Measurements from ENCODE around the gene OLFM3. TPM values are rescaled to one million over a fixed set of nuclear protein-coding genes. Genes with fewer than 3 reads are reported as not detected.
A peak's percentile ranks its signal among the peaks of the same experiment; 100 is the strongest.

OLFM3 gene
- not detected in 2 replicates for total RNA-seq (2022)
- Bru-seq, nascent RNA, result percentile 7 among the genes with signal in this experiment
- percentile 1 among the genes with signal in this experiment for BruChase-seq, experiment 1, labeled RNA remaining after a 2-hour chase
- not detected for BruChase-seq, experiment 2, labeled RNA remaining after a 6-hour chase
- long read RNA-seq, result 0 reads

DNA sequence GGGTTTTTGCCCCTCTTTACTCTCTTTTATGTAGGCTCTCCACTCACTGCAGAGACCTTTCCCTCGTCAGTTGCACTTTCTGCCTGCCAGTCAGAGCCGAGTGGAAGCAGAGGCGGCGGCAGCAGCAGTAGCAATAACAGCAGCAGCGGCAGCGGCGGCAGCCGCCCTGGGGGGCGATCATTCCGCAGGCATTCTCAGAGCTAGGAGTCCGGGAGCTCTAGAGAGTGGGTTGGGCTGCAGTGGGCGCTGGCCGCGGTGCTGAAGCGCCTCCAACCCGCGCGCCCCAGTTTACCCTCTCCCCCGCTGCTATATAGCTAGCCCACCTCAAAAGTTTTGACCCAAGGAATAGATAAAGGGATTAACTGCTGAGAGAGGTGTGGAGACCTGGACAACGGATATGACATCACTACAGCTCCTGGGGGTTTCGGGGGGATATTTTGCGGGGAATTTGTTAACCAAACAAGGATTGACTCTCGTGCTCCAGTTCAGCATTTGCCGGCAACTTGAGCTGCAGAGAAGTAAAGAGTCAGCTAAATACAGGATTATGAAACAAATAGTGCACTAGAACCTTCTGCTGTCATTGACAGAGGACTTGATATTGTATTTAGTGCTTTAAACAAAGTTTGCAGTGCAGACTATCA is at the start of gene OLFM3:
OLFM3 (minus strand) TSS at position 102 of the 641 bp plus-strand sequence.
- ChIA-PET CTCF (no interaction called here), POLR2A (no interaction called here)
- Mint-ChIP-seq H3K4me1 (ENCODE audit: low read depth, unreplicated experiment) (no peaks in the 10 kb centered on the region), H3K9me3 (ENCODE audit: unreplicated experiment) (no peaks in the 10 kb centered on the region), H3K27me3 (ENCODE audit: insufficient read depth, unreplicated experiment) (no peaks in the 10 kb centered on the region), H3K27ac (ENCODE audit: unreplicated experiment) (no peak within 1 kb of the TSS), H3K4me3 (ENCODE audit: unreplicated experiment) (no peak within 1 kb of the TSS), H3K36me3 (ENCODE audit: insufficient read depth, unreplicated experiment) (no peaks in the 10 kb centered on the region)
- TF ChIP-seq, protein P1, sequence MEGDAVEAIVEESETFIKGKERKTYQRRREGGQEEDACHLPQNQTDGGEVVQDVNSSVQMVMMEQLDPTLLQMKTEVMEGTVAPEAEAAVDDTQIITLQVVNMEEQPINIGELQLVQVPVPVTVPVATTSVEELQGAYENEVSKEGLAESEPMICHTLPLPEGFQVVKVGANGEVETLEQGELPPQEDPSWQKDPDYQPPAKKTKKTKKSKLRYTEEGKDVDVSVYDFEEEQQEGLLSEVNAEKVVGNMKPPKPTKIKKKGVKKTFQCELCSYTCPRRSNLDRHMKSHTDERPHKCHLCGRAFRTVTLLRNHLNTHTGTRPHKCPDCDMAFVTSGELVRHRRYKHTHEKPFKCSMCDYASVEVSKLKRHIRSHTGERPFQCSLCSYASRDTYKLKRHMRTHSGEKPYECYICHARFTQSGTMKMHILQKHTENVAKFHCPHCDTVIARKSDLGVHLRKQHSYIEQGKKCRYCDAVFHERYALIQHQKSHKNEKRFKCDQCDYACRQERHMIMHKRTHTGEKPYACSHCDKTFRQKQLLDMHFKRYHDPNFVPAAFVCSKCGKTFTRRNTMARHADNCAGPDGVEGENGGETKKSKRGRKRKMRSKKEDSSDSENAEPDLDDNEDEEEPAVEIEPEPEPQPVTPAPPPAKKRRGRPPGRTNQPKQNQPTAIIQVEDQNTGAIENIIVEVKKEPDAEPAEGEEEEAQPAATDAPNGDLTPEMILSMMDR (IDR thresholded peaks at IDR 0.05; ENCODE audit: insufficient read depth in 1 of 2, low read depth in 1 of 2, low read length in 1 of 2, severe bottlenecking in 1 of 2, unreplicated experiment in 1 of 2), result no peak
- no peak within 1 kb of the TSS for H3K4me3 ChIP-seq (ENCODE audit: low read depth, low read length)
- intact Hi-C loops (cut with micrococcal nuclease; ENCODE audit: unreplicated experiment), result no loop called here
- no TSS peak for BruUV-seq (replicated peaks)
- H3K36me3 ChIP-seq (ENCODE audit: control insufficient read depth, insufficient read depth, low read length), result no peaks in the 10 kb centered on the region
- no peaks in the 10 kb centered on the region for H3K27me3 ChIP-seq (replicated peaks; ENCODE audit: control insufficient read depth, insufficient read depth, low read length)
- no peaks in the 10 kb centered on the region for H3K9me3 ChIP-seq
- H3K4me1 ChIP-seq, result no peaks in the 10 kb centered on the region
- DNase-seq, result peak in 1 of 2 experiments; percentile 2

DNA sequence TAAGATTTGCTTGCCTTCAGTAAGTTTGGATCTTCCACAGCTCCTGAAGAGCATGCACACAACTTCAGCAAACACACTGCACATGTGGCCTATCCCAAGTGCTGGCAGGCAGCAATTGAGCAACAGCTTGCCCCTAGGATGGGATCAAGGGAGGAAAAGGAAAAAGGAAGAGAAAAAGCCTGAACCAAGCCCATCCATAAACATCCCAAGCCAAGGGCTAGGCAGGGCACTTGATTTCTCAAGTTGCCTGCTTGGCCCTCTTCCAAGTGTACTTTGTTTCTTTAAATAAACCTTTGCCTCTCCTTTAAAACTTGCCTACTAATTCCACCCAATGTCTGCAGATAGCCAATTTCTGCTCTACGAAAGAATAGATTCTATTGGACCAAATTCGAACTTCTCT is 49.0 kb upstream of the OLFM3 start:
- ChIA-PET CTCF (no interaction called here), POLR2A (no interaction called here)
- Histone ChIP-seq H3K36me3 (ENCODE audit: control insufficient read depth, insufficient read depth, low read length) (no peaks in the 10 kb centered on the region), H3K4me3 (ENCODE audit: low read depth, low read length) (no peak overlapping the region), H3K9me3 (no peaks in the 10 kb centered on the region), H3K27me3 (replicated peaks; ENCODE audit: control insufficient read depth, insufficient read depth, low read length) (no peaks in the 10 kb centered on the region), H3K4me1 (no peaks in the 10 kb centered on the region)
- Mint-ChIP-seq H3K4me3 (ENCODE audit: unreplicated experiment) (no peak overlapping the region), H3K4me1 (ENCODE audit: low read depth, unreplicated experiment) (no peaks in the 10 kb centered on the region), H3K9me3 (ENCODE audit: unreplicated experiment) (no peaks in the 10 kb centered on the region), H3K27me3 (ENCODE audit: insufficient read depth, unreplicated experiment) (peaks cover 4% of the 10 kb centered on the region), H3K27ac (ENCODE audit: unreplicated experiment) (no peak overlapping the region), H3K36me3 (ENCODE audit: insufficient read depth, unreplicated experiment) (no peaks in the 10 kb centered on the region)
- TF ChIP-seq, protein P1 (IDR thresholded peaks at IDR 0.05; ENCODE audit: insufficient read depth in 1 of 2, low read depth in 1 of 2, low read length in 1 of 2, severe bottlenecking in 1 of 2, unreplicated experiment in 1 of 2), result no peak
- intact Hi-C loops (cut with micrococcal nuclease; ENCODE audit: unreplicated experiment), result no loop called here
- BruUV-seq (replicated peaks), result no TSS peak
- DNase-seq, result no peak

DNA sequence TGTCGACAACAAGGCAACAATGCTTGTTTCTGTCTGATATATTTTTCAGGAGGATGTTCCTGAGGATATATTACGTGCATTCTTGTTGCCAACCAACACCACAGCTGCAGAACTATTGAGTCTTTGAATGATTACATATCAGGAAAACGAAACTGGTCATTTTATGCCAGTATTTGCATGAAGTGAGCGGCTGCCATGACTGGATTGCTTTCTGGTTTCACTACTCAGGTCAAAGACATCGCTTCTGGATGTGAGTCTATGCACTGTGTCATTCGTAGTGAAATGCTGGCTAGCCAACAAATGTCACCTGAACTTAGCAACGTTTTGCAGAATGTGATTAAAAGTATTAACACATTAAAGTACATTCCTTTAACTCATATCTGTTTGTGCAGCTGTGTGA is 35.8 kb upstream of the OLFM3 start:
- no peaks in the 10 kb centered on the region for H3K9me3 Mint-ChIP-seq (ENCODE audit: unreplicated experiment)
- BruUV-seq (replicated peaks), result no TSS peak

More for the DNA sequence above, 35.8 kb upstream of the OLFM3 start:
- DNase-seq, result no peak
- H3K27me3 Mint-ChIP-seq (ENCODE audit: insufficient read depth, unreplicated experiment), result no peaks in the 10 kb centered on the region
- Histone ChIP-seq H3K9me3 (no peaks in the 10 kb centered on the region), H3K4me1 (no peaks in the 10 kb centered on the region), H3K36me3 (ENCODE audit: control insufficient read depth, insufficient read depth, low read length) (no peaks in the 10 kb centered on the region), H3K27me3 (replicated peaks; ENCODE audit: control insufficient read depth, insufficient read depth, low read length) (no peaks in the 10 kb centered on the region), H3K4me3 (ENCODE audit: low read depth, low read length) (no peak overlapping the region)
- ChIA-PET CTCF (no interaction called here), POLR2A (no interaction called here)
- TF ChIP-seq, protein P1 (IDR thresholded peaks at IDR 0.05; ENCODE audit: insufficient read depth in 1 of 2, low read depth in 1 of 2, low read length in 1 of 2, severe bottlenecking in 1 of 2, unreplicated experiment in 1 of 2), result no peak
- no peak overlapping the region for H3K27ac Mint-ChIP-seq (ENCODE audit: unreplicated experiment)
- H3K4me3 Mint-ChIP-seq (ENCODE audit: unreplicated experiment), result no peak overlapping the region
- intact Hi-C loops (cut with micrococcal nuclease; ENCODE audit: unreplicated experiment), result no loop called here
- H3K4me1 Mint-ChIP-seq (ENCODE audit: low read depth, unreplicated experiment), result no peaks in the 10 kb centered on the region
- no peaks in the 10 kb centered on the region for H3K36me3 Mint-ChIP-seq (ENCODE audit: insufficient read depth, unreplicated experiment)
